GM21515 (cell line): ENCODE measurements around the gene OR1B1.
"Not testable (repeated sequence)": the region's sequence is repeated elsewhere in the genome, so short reads cannot be mapped to it uniquely, and the experiment has no call there.

Experiments
- ATAC-seq: cut with Tn5 transposase; IDR thresholded peaks from one replicate; pipeline ENCODE4 v1.9.1; 2021; ENCODE audit not compliant: unreplicated experiment

Gene OR1B1

DNA sequence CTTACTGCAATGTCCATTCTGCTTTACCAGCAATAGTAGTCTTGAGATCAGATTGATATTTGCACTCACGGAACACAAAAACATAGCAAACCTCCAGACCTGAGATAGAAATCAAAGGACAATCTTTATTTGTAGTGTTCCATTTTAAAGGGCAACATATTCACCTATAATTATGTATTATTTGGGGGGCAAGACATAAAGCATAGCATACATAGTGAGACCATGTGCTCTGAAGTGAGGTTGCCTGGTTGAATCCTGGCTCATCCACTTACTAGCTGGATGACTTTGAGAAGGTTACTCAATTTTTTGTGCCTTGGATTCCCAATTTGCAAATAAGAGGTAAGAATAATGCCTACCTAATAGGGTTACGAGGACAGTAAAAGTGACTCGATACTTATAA lies at the start of gene OR1B1:
OR1B1 (minus strand) TSS at position 101 of the 400 bp plus-strand sequence.
- no peak for ATAC-seq

DNA sequence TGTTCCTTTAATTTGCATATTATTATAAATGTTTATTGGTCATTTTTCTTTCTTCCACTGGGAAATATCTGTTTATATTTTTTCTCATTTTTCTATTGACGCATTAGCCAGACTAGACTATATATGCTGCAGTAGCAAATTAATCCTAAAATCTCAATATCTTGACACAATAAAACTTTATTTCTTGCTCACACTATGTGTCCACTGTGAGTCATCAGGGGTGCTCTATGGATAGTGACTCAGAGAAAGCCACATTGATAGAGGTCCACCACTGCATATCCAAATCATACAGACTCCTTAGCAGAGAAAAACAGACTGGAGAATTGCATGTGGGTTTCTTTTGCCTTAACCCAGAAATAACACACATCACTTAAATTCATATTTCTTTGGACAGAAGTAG lies 38.3 kb upstream of the OR1B1 start:
- ATAC-seq = no peak

DNA sequence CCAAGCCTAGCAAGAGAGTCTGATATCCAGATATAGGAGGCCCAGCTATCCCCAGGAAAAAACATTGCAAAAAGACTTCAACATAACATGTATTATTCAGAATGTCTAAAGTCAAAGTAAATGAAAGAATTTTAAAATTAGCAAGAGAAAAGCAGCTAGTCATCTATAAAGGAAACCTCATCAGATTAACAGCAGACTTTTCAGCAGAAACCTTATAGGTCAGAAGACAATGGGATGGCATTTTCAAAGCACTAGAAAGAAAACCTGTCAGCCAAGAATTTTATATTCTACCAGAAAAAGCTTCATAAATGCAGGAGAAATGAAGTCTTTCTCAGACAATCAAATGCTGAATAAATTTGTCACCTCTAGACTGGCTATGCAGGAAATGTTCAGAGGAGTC lies 27.4 kb upstream of the OR1B1 start:
- ATAC-seq = no peak

DNA sequence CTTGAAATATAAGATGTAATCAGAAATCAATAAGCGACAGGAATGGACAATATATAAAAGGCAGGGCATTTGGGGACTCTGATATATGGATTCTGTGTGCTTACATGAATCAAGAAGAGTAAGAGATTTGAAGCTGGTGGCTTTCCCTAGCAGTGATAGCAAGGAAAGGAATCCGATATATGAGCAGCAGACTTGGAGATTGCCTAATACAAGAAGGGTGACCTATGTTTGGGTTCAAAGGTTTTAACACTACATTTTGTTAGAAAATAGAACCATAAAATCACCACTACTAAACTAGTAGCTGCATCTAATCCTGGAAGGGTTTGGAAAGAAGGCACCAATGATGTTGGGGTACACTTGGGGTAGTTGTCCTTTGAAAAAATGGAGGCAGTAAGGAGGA lies 15.1 kb upstream of the OR1B1 start:
- no peak for ATAC-seq

DNA sequence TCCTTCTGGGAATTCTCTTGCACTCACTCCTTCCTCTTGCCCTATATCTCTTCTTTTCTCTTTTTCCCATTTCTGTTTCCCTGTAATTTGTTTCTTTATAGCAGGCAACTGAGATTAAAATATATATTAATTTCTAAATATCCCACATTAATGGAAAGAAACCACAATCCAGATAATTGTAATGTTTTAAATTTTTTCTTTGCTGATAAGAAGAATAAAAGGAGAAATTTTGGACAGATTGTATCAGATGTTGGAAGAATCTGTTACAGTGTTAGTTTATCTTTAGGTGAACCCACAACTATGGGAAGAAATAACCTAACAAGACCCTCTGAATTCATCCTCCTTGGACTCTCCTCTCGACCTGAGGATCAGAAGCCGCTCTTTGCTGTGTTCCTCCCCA lies 4.0 kb upstream of the OR1B1 start, which contains the start of gene OR1L1:
OR1L1 (plus strand) TSS at position 301 of the 400 bp plus-strand sequence; CDS start at position 301, 0 bp downstream.
- ATAC-seq = no peak

DNA sequence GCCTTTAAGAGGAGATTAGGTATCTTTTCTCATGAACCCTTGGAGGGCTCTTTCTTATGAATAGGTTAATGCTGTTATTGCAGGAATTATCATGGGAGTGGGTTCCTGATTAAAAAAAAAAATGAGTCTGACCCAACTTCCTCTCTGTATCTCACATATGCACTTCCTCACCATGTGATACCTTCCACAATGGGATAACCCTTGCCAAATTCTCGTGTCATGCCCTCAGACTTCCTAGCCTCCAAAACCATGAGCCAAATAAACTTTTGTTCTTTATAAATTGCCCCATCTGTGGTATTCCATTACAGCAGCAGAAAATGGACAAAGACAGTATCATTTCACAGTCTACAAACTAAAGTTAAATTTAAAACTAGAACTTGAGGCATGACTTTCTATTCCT lies 1.0 kb downstream of the OR1B1 start:
- no peak for ATAC-seq

DNA sequence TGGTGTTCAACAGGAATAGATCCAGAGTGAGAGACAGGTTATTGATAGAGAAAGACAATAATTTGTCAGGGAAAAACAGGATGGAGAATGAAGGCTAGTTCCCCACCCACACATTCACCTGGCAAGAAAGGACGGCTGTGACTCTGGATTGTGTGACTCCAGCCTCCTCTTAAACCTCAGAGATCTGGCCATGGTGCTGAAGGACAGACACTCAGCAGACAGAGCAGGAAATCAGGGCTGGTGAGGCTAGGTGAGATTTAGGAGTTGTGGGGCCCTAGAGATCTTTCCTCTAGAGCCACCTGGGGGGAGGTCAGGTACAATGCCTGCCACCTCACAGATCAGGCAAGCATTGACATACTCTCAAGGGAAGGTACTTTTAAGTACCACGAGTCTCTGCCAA lies 15.2 kb downstream of the OR1B1 start:
- no peak for ATAC-seq

DNA sequence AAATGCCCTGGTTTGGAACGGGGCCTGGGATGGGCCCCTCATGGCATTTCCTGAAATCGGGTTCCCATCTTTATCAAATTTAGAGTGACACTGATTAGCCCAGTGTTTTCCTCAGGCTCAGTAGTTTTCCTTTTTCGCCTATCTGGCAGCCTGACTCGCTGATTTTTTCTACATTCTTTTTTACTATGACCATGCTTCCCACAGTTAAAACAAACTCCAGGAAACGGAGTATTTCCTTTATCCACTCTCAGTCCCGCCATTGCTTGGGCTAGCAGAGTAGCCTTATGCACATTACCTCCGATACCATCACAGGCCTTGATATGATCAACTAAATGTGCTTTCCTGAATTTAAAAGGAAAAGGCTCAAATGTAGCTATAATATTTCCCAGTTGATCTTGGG lies 37.4 kb downstream of the OR1B1 start:
- no peak for ATAC-seq

DNA sequence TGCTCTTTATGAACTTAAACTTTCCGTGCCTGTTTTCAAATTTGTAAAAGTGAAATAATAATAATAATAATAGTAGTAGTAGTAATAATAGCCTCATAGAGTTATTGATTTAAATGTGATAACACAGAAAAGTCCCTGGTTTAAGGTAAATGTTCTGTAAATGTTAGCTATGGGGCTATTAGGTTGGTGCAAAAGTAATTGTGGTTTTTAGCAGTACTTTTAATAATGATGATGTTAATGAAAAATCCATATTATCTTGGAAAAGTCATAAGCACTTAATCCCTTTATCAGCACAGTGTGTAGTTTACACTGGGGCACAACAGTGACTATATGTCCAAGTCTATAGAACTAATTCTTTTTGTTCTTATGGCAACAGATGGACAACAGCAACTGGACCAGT lies 43.1 kb downstream of the OR1B1 start, which contains the start of gene OR1Q1:
OR1Q1 (plus strand) TSS at position 377 of the 400 bp plus-strand sequence; CDS start at position 377, 0 bp downstream.
- no peak for ATAC-seq

DNA sequence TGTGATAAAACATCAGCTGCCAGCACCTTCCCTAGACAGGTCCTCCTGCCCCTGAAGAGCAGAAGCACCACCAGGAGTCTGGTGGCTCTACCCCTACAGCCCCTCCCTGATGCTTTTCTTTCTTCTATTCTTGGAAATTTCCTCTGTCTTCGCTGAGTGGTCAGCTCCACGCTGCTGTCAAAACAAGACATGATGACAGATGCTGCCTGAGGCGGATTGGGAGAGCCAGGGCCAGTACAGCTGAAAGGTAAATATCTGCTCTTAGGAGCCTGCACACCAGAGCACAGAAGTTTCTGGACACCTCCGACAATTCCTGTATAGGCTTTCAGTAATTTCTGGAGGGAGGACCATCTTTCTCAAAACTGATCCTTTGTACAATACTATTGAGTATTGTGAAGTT lies 47.6 kb downstream of the OR1B1 start:
- ATAC-seq = no peak

DNA sequence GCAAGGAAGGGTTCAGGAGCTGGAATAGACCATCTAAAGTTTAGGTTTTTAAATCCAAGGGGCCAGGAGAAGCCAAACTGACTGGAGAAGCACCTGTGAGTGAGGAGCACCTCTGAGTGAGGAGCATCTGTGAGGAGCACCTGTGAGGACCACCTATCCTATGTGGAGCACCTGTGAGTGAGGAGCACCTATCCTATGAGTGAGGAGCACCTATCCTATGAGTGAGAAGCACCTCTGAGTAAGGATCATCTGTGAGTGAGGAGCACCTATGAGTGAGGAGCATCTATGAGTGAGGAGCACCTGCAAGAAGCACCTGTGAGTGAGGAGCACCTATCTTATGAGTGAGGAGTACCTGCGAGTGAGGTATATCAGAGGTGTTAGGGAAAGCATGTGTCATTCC lies 50.8 kb downstream of the OR1B1 start:
- no peak for ATAC-seq

DNA sequence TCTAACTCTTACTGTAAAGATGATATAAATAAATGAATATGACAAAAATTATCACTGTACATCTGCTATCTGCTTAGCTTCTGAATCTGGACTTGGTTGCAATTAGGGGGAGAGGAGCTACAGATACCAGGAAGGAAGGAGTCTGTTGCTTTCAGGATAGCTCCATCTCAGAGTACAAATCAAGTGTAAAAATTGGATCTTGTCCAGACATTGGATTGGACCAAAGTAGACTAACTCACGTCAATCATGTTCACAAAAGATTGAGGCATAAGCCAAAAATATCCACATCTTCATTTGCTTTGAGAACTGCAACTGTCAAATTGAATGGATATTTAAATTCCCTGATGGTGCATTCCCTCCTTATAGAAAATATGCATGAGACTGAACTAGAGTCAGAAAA lies 51.7 kb downstream of the OR1B1 start:
- no peak for ATAC-seq

DNA sequence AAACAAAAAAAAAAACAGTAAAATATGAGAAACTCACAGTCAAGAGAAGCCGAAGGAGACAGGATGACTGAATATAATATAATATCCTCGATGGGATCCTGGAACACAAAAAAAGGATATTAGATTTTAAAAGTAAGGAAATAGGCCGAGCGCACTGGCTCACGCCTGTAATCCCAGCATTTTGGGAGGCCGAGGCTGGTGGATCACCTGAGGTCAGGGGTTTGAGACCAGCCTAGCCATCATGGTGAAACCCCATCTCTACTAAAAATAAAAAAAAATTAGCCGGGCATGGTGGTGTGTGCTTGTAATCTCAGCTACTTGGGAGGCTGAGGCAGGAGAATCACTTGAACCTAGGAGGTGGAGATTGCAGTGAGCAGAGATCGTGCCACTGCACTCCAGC lies 74.1 kb downstream of the OR1B1 start, which contains the start of gene OR1L8:
OR1L8 (minus strand) TSS at position 101 of the 400 bp plus-strand sequence. CDS start 14,907 bp downstream, outside the sequence.
- ATAC-seq = not testable (repeated sequence)

DNA sequence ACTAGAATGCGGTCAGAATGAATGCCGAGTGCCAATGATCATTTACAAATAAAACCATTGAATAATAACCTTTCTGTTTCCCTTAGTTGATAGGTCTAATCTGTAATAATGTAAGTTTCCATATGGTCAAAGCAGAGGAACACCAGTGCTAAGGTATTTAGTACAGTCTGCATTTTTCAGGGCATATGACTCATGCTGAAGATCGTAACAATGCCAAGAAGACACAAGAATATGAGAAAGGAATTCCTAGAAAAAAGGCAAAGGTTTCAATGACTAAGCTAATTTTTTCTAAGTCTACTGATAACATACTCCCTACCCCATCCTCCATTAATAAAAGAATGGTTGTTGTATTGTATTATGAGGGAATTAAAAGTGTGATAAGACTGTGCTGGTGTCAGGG lies 77.1 kb downstream of the OR1B1 start:
- ATAC-seq = no peak

DNA sequence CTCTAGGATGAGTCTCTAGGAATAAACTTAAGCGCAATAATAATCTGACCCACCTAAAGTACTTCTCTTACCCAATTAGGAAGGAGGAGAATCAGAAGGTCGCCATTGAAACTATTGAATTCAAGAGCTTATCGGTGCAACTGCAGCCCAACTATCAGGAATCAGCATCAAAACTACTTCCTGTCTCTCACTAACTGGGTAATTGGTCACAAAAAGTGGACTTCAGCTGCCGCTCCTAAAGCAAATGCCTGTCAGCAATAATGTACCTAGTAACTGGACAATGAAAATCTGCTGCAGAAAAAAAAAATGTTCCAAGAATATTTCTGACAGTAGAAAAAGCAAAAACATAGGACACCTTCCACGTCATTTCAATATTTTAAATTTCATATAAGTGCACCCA lies 77.6 kb downstream of the OR1B1 start:
- no peak for ATAC-seq
